Tibial artery (tissue), 4 donors: Measurements from ENCODE around the gene ENAH.
A peak's percentile ranks its signal among the peaks of the same experiment; 100 is the strongest.

Source experiments
- DNase-seq, 2 donors: peaks; one replicate each; pipeline ENCODE4 v3.0.0-alpha.2; 2019
- H3K27ac ChIP-seq, 2 donors: fragments of 200-600 bp; sonication (generic) in 1 of 2; 1 replicate in 1 of 2; 2 replicates in 1 of 2; pipeline ENCODE4 v1.5.1; 2018 to 2019; ENCODE audit warnings: mild to moderate bottlenecking in 1 of 2
- H3K27me3 ChIP-seq, 2 donors: fragments of 200-600 bp; sonication (generic) in 1 of 2; one replicate each; pipeline versions ENCODE4 v1.5.1 to v1.6.0; 2016 to 2019
- H3K36me3 ChIP-seq, 3 donors: fragments of 200-600 bp; sonication (generic) in 2 of 3; one replicate each; pipeline ENCODE4 v1.5.1; 2016 to 2019; ENCODE audit warnings: mild to moderate bottlenecking in 2 of 3
- H3K4me1 ChIP-seq, 4 donors: fragments of 200-600 bp; sonication (generic) in 2 of 4; 1 replicate in 3 of 4; 2 replicates in 1 of 4; pipeline ENCODE4 v1.5.1; 2016 to 2019
- H3K4me3 ChIP-seq, 2 donors: fragments of 200-600 bp; sonication (generic) in 1 of 2; 1 replicate in 1 of 2; 2 replicates in 1 of 2; pipeline ENCODE4 v1.5.1; 2018 to 2019; ENCODE audit warnings: mild to moderate bottlenecking in 2 of 2
- H3K9me3 ChIP-seq, 3 donors: fragments of 200-600 bp; sonication (generic) in 1 of 3; one replicate each; pipeline ENCODE4 v1.5.1; 2016 to 2019
- CTCF ChIP-seq, 2 experiments: fragments of 200-600 bp in 1 of 2; fragments of 450-650 bp in 1 of 2; IDR thresholded peaks; one replicate each; pipeline ENCODE4 v1.5.1; 2017 to 2019; ENCODE audit warnings: antibody characterized with exemption in 2 of 2, mild to moderate bottlenecking in 1 of 2, moderate library complexity in 1 of 2
- intact Hi-C: fragments of 100-400 bp; cut with DNase I; formaldehyde crosslinking; loops from one replicate; pipeline ENCODE4 v1.15.0; 2023; ENCODE audit warnings: low total_unique reads

ENAH gene

GRCh38 chr1:225598847-225599246 lies 54.1 kb downstream of the ENAH start:
- H3K27me3 ChIP-seq: no peaks in the 10 kb centered on the region
- no peak for TF ChIP-seq CTCF (IDR thresholded peaks at IDR 0.05)
- intact Hi-C loops: no loop called here
- no peak for DNase-seq
- H3K4me1 ChIP-seq: peaks cover 0 to 68% (median 23%) of the 10 kb centered on the region in 4 donors
- H3K36me3 ChIP-seq: no peaks in the 10 kb centered on the region
- H3K4me3 ChIP-seq: no peak overlapping the region
- peak overlapping the region in 1 of 2 donors; percentile 19 for H3K27ac ChIP-seq
- no peaks in the 10 kb centered on the region for H3K9me3 ChIP-seq

- no peak for DNase-seq
- Histone ChIP-seq H3K27ac (no peak overlapping the region), H3K36me3 (no peaks in the 10 kb centered on the region), H3K4me1 (peaks cover 0 to 68% (median 21%) of the 10 kb centered on the region in 4 donors), H3K27me3 (no peaks in the 10 kb centered on the region), H3K4me3 (no peak overlapping the region), H3K9me3 (no peaks in the 10 kb centered on the region)
- intact Hi-C loops: no loop called here
- TF ChIP-seq CTCF (IDR thresholded peaks at IDR 0.05): no peak
These were observed 54.9 kb downstream of the ENAH start for GRCh38 chr1:225597926-225598575.

- TF ChIP-seq CTCF (IDR thresholded peaks at IDR 0.05): no peak
- Histone ChIP-seq H3K4me1 (peaks cover 0 to 68% (median 28%) of the 10 kb centered on the region in 4 donors), H3K9me3 (no peaks in the 10 kb centered on the region), H3K27me3 (no peaks in the 10 kb centered on the region), H3K4me3 (no peak overlapping the region), H3K27ac (peak overlapping the region; percentile 48 to 53), H3K36me3 (no peaks in the 10 kb centered on the region)
- intact Hi-C loops: no loop called here
- DNase-seq: no peak
These were observed 56.2 kb downstream of the ENAH start for GRCh38 chr1:225596736-225597135.

GRCh38 chr1:225595974-225596551 lies 56.9 kb downstream of the ENAH start:
- no peaks in the 10 kb centered on the region for H3K36me3 ChIP-seq
- intact Hi-C loops: no loop called here
- no peaks in the 10 kb centered on the region for H3K9me3 ChIP-seq
- TF ChIP-seq CTCF (IDR thresholded peaks at IDR 0.05): no peak
- H3K4me1 ChIP-seq: peaks cover 0 to 69% (median 29%) of the 10 kb centered on the region in 4 donors
- no peak for DNase-seq
- H3K27ac ChIP-seq: peak overlapping the region; percentile 48 to 53
- H3K27me3 ChIP-seq: no peaks in the 10 kb centered on the region
- no peak overlapping the region for H3K4me3 ChIP-seq

GRCh38 chr1:225595452-225595851 lies 57.5 kb downstream of the ENAH start:
- H3K27me3 ChIP-seq: no peaks in the 10 kb centered on the region
- TF ChIP-seq CTCF (IDR thresholded peaks at IDR 0.05): no peak
- H3K4me1 ChIP-seq: peaks cover 0 to 72% (median 29%) of the 10 kb centered on the region in 4 donors
- no peak overlapping the region for H3K4me3 ChIP-seq
- no peaks in the 10 kb centered on the region for H3K9me3 ChIP-seq
- intact Hi-C loops: no loop called here
- no peak for DNase-seq
- H3K27ac ChIP-seq: peak overlapping the region in 1 of 2 donors; percentile 48
- no peaks in the 10 kb centered on the region for H3K36me3 ChIP-seq
